Fibroblast of mammary gland (primary cell): ENCODE measurements around the gene NLRX1.
A peak's percentile ranks its signal among the peaks of the same experiment; 100 is the strongest.
"Not testable (repeated sequence)": the region's sequence is repeated elsewhere in the genome, so short reads cannot be mapped to it uniquely, and the experiment has no call there.

Experiments
- DNase-seq: peaks from one replicate; pipeline ENCODE4 v3.0.0-alpha.2; 2010; ENCODE audit warnings: low read depth
- H3K4me3 ChIP-seq: 2 replicates; pipeline ENCODE4 v1.5.1; 2011; ENCODE audit warnings: low read depth, mild to moderate bottlenecking, low read length, moderate library complexity; ENCODE audit not compliant: control insufficient read depth
- TF ChIP-seq, protein P1 (sequence below): conservative IDR thresholded peaks from 2 replicates; pipeline ENCODE4 v1.5.1; 2011; ENCODE audit warnings: low read depth, low read length, inconsistent platforms; ENCODE audit not compliant: control insufficient read depth, insufficient read depth

The NLRX1 gene

GRCh38 chr11:119222891-119223290 is 54.4 kb downstream of the NLRX1 start:
- no peak overlapping the region for H3K4me3 ChIP-seq
- no peak for DNase-seq
- TF ChIP-seq, protein P1, sequence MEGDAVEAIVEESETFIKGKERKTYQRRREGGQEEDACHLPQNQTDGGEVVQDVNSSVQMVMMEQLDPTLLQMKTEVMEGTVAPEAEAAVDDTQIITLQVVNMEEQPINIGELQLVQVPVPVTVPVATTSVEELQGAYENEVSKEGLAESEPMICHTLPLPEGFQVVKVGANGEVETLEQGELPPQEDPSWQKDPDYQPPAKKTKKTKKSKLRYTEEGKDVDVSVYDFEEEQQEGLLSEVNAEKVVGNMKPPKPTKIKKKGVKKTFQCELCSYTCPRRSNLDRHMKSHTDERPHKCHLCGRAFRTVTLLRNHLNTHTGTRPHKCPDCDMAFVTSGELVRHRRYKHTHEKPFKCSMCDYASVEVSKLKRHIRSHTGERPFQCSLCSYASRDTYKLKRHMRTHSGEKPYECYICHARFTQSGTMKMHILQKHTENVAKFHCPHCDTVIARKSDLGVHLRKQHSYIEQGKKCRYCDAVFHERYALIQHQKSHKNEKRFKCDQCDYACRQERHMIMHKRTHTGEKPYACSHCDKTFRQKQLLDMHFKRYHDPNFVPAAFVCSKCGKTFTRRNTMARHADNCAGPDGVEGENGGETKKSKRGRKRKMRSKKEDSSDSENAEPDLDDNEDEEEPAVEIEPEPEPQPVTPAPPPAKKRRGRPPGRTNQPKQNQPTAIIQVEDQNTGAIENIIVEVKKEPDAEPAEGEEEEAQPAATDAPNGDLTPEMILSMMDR: no peak

DNA sequence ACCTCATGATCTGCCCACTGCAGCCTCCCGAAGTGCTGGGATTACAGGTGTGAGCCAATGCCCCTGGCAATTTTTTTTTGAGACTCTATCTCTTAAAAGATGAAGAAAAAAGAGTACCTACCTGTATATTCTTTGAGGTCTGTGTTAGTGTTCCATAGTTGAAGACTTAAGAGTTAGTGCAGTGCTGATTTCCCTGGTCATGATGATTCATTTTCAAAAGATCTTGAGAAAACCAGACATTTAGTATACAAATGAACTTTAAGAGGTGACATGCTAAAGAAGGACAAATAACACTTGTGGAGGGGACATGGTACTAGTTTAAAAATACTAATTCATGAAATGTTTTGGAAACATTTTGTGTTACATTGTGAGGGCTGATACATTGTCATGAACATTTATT is 55.3 kb downstream of the NLRX1 start:
- peak; percentile 43 for DNase-seq
- no peak overlapping the region for H3K4me3 ChIP-seq
- TF ChIP-seq, protein P1: no peak

GRCh38 chr11:119228535-119229287 is 60.2 kb downstream of the NLRX1 start:
- not testable (repeated sequence) for H3K4me3 ChIP-seq, DNase-seq

GRCh38 chr11:119229288-119229672 is 60.8 kb downstream of the NLRX1 start:
- TF ChIP-seq, protein P1: no peak
- H3K4me3 ChIP-seq: no peak overlapping the region
- no peak for DNase-seq

- TF ChIP-seq, protein P1: no peak
- DNase-seq: no peak
Observed at GRCh38 chr11:119229741-119230140, 61.2 kb downstream of the NLRX1 start.

More at GRCh38 chr11:119229741-119230140, 61.2 kb downstream of the NLRX1 start:
- no peak overlapping the region for H3K4me3 ChIP-seq
